BLaER1 (cell line): ENCODE results near the gene EEPD1.
A peak's percentile ranks its signal among the peaks of the same experiment; 100 is the strongest.

Source experiments
- H3K27ac ChIP-seq: shearing (Covaris generic); formaldehyde crosslinking; 2 replicates; pipeline ENCODE4 v1.8.1; 2022
- H3K27me3 ChIP-seq: shearing (Covaris generic); formaldehyde crosslinking; 2 replicates; pipeline ENCODE4 v1.8.1; 2022
- H3K36me3 ChIP-seq: shearing (Covaris generic); formaldehyde crosslinking; 2 replicates; pipeline ENCODE4 v1.8.1; 2022
- H3K4me1 ChIP-seq: shearing (Covaris generic); formaldehyde crosslinking; 2 replicates; pipeline ENCODE4 v1.8.1; 2022
- H3K4me2 ChIP-seq: shearing (Covaris generic); formaldehyde crosslinking; 2 replicates; pipeline ENCODE4 v1.8.1; 2022
- H3K4me3 ChIP-seq: shearing (Covaris generic); formaldehyde crosslinking; 2 replicates; pipeline ENCODE4 v1.8.1; 2022
- H3K9ac ChIP-seq: shearing (Covaris generic); formaldehyde crosslinking; 2 replicates; pipeline ENCODE4 v1.8.1; 2022
- H3K9me3 ChIP-seq: shearing (Covaris generic); formaldehyde crosslinking; 2 replicates; pipeline ENCODE4 v1.8.1; 2022
- H4K20me1 ChIP-seq: shearing (Covaris generic); formaldehyde crosslinking; 2 replicates; pipeline ENCODE4 v1.8.1; 2022
- Cebpa-rat ChIP-seq: shearing (Covaris generic); IDR thresholded peaks from 2 replicates; pipeline ENCODE4 v1.8.1; 2022

The EEPD1 gene

DNA sequence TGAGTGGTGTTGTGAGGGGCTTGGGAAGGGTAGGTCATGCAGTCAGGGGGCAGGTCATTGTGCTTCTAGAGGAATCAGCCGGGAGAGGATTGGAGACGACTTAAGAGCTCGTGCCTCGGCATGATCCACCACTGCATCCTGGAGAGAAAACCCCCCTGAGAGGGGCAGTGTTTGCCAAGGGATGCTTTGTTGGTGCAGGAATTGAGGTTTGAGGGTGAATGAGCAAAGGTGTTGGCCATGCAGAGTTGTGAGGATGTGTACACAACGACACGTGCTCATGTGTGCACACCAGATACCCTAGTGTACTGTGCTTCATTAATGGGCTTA lies 151.0 kb downstream of the EEPD1 start:
- H3K4me3 ChIP-seq = no peak overlapping the region
- peaks cover 15% of the 10 kb centered on the region for H3K4me1 ChIP-seq
- H3K9me3 ChIP-seq = no peaks in the 10 kb centered on the region
- H3K36me3 ChIP-seq = peaks cover 4% of the 10 kb centered on the region
- no peaks in the 10 kb centered on the region for H3K27me3 ChIP-seq
- no peaks in the 10 kb centered on the region for H4K20me1 ChIP-seq
- no peak overlapping the region for H3K9ac ChIP-seq
- no peak for TF ChIP-seq Cebpa-rat
- no peak overlapping the region for H3K27ac ChIP-seq
- no peak overlapping the region for H3K4me2 ChIP-seq

DNA sequence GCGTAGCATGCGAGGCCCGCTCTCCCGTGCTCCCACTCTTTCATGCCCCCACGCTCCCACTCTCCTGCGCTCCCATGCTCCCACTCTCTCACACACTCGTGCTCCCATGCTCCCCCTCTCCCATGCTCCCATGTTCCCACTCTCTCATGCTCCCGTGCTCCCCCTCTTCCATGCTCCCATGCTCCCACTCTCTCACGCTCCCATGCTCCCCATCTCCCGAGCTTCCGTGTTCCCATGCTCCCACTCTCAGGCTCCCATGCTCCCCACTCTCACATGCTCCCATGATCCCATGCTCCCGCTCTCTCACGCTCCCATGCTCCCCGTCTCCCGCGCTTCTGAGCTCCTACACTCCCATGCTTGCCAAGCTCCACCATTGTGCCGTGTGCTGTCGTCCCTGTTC lies 152.2 kb downstream of the EEPD1 start:
- Histone ChIP-seq H3K36me3 (no peaks in the 10 kb centered on the region; the same call in 1 of the 2 replicates), H3K4me3 (no peak overlapping the region), H3K4me2 (no peak overlapping the region), H3K4me1 (peaks cover 23% of the 10 kb centered on the region), H3K27ac (no peak overlapping the region), H3K9ac (no peak overlapping the region), H3K27me3 (no peaks in the 10 kb centered on the region), H4K20me1 (no peaks in the 10 kb centered on the region), H3K9me3 (no peaks in the 10 kb centered on the region)
- TF ChIP-seq Cebpa-rat = no peak

GRCh38 chr7:36305648-36306047 lies 152.6 kb downstream of the EEPD1 start:
- Histone ChIP-seq H3K9ac (no peak overlapping the region), H3K27me3 (no peaks in the 10 kb centered on the region), H3K36me3 (no peaks in the 10 kb centered on the region; the same call in 1 of the 2 replicates), H3K4me3 (no peak overlapping the region), H3K27ac (no peak overlapping the region), H3K4me1 (peaks cover 23% of the 10 kb centered on the region), H3K4me2 (no peak overlapping the region), H4K20me1 (no peaks in the 10 kb centered on the region), H3K9me3 (no peaks in the 10 kb centered on the region)
- no peak for TF ChIP-seq Cebpa-rat

DNA sequence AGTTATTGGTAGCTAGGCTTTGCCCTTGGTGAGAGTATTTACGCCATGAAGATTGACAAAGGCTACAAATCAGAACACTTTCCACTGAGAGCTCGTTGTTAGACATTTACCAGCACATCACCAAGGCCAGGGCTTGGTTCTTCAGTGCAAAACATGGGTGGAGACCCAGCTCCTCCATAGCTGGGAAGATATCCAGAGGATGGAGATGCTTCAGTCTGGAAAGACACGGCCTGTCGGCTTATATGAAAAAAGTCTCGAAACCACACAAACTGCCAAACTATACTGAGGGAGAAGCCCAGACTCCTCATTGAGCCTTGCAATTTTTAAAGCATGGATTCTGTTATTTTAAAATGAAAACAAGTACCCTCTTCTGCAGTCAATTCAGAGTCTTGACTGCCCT lies 153.2 kb downstream of the EEPD1 start:
- Histone ChIP-seq H3K4me3 (no peak overlapping the region), H3K27ac (no peak overlapping the region), H3K9ac (no peak overlapping the region), H4K20me1 (no peaks in the 10 kb centered on the region), H3K4me2 (no peak overlapping the region), H3K27me3 (no peaks in the 10 kb centered on the region), H3K36me3 (no peaks in the 10 kb centered on the region), H3K9me3 (no peaks in the 10 kb centered on the region), H3K4me1 (peaks cover 23% of the 10 kb centered on the region)
- TF ChIP-seq Cebpa-rat = no peak

DNA sequence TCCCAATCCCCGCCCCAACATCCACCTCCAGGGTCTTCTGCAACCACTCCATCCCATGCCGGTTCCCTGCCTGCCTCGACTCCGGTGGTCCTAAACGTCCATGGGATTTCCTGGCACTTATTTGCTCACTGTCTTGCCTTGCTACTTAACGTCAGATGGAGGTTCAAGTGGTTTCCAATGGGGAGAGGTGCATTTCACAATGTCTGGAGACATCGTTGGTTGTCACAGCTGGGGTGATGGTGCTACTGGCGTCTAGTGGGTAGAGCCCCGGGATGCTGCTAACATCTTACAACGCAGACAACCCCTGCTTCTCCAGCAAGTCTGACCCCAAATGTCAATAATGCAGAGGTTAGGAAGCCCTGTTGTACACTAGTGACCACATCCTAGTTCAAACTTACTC lies 153.7 kb downstream of the EEPD1 start:
- Histone ChIP-seq H3K4me3 (no peak overlapping the region), H3K9me3 (no peaks in the 10 kb centered on the region), H3K9ac (no peak overlapping the region), H3K27me3 (no peaks in the 10 kb centered on the region), H3K36me3 (no peaks in the 10 kb centered on the region), H4K20me1 (no peaks in the 10 kb centered on the region), H3K4me2 (no peak overlapping the region), H3K27ac (no peak overlapping the region), H3K4me1 (peaks cover 23% of the 10 kb centered on the region)
- 0 out of 2 replicates have a peak, but pooled peaks have one; percentile 42 for TF ChIP-seq Cebpa-rat

GRCh38 chr7:36308031-36308430 lies 155.0 kb downstream of the EEPD1 start:
- Histone ChIP-seq H4K20me1 (no peaks in the 10 kb centered on the region), H3K27ac (no peak overlapping the region), H3K4me2 (no peak overlapping the region), H3K4me3 (no peak overlapping the region), H3K4me1 (peaks cover 23% of the 10 kb centered on the region), H3K36me3 (no peaks in the 10 kb centered on the region), H3K9me3 (no peaks in the 10 kb centered on the region), H3K27me3 (no peaks in the 10 kb centered on the region), H3K9ac (no peak overlapping the region)
- TF ChIP-seq Cebpa-rat = no peak

DNA sequence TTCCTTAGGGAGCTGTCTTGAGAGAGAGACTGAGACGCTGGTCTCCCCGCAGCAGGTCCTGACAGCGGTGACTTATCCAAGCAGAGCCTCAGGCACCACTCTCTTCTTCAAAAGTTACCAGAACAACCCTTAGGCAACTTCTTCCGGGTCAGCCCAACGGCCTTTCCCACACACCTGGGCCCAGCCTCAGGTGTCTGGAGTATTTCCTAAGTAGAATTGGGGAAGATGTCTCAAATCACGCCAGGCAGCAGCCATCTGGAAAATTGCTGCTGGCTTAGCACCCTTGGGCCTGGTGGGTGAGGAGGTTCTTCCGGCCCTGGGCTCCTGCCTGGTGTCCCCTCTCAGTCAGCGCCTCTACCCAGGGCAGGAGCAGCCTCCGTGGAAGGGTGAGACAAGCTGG lies 156.2 kb downstream of the EEPD1 start:
- Histone ChIP-seq H3K36me3 (no peaks in the 10 kb centered on the region), H3K9me3 (no peaks in the 10 kb centered on the region)

GRCh38 chr7:36309716-36310115 lies 156.7 kb downstream of the EEPD1 start:
- H3K4me1 ChIP-seq = peaks cover 23% of the 10 kb centered on the region
- no peak overlapping the region for H3K4me3 ChIP-seq
- no peak for TF ChIP-seq Cebpa-rat
- no peaks in the 10 kb centered on the region for H3K9me3 ChIP-seq
- 0 out of 2 replicates have a peak overlapping the region, but pooled peaks have one; percentile 2 for H3K9ac ChIP-seq
- H3K4me2 ChIP-seq = peak overlapping the region; percentile 61
- peak overlapping the region; percentile 56 for H3K27ac ChIP-seq
- H4K20me1 ChIP-seq = no peaks in the 10 kb centered on the region
- H3K36me3 ChIP-seq = no peaks in the 10 kb centered on the region
- H3K27me3 ChIP-seq = no peaks in the 10 kb centered on the region

More for the DNA sequence above, 156.2 kb downstream of the EEPD1 start:
- Histone ChIP-seq H3K4me1 (peaks cover 23% of the 10 kb centered on the region), H3K4me2 (peak overlapping the region; percentile 61), H3K9ac (0 out of 2 replicates have a peak overlapping the region, but pooled peaks have one; percentile 2), H3K4me3 (no peak overlapping the region), H3K27ac (peak overlapping the region; percentile 56), H3K27me3 (no peaks in the 10 kb centered on the region), H4K20me1 (no peaks in the 10 kb centered on the region)
- no peak for TF ChIP-seq Cebpa-rat

GRCh38 chr7:36310897-36311296 lies 157.8 kb downstream of the EEPD1 start:
- peaks cover 26% of the 10 kb centered on the region for H3K4me1 ChIP-seq
- no peaks in the 10 kb centered on the region for H3K9me3 ChIP-seq
- TF ChIP-seq Cebpa-rat = no peak
- H3K27me3 ChIP-seq = no peaks in the 10 kb centered on the region
- no peak overlapping the region for H3K9ac ChIP-seq
- H3K4me2 ChIP-seq = no peak overlapping the region
- no peak overlapping the region for H3K4me3 ChIP-seq
- no peaks in the 10 kb centered on the region for H3K36me3 ChIP-seq
- no peaks in the 10 kb centered on the region for H4K20me1 ChIP-seq
- H3K27ac ChIP-seq = no peak overlapping the region

GRCh38 chr7:36311539-36311938 lies 158.5 kb downstream of the EEPD1 start:
- no peaks in the 10 kb centered on the region for H3K9me3 ChIP-seq
- H4K20me1 ChIP-seq = no peaks in the 10 kb centered on the region
- H3K36me3 ChIP-seq = no peaks in the 10 kb centered on the region
- H3K9ac ChIP-seq = no peak overlapping the region
- TF ChIP-seq Cebpa-rat = no peak
- H3K27me3 ChIP-seq = no peaks in the 10 kb centered on the region
- H3K4me1 ChIP-seq = peaks cover 27% of the 10 kb centered on the region
- 0 out of 2 replicates have a peak overlapping the region, but pooled peaks have one; percentile 6 for H3K27ac ChIP-seq
- H3K4me2 ChIP-seq = no peak overlapping the region
- H3K4me3 ChIP-seq = no peak overlapping the region
